ENCODE data around the gene TNK2. TPM values are rescaled to one million over a fixed set of nuclear protein-coding genes. Genes with fewer than 3 reads are reported as not detected.

TNK2 gene
- total RNA-seq, 1 experiment from 2014 or later, result 72.3 TPM

GRCh38 chr3:195870937-195871336 lies 37.4 kb downstream of the TNK2 start:
- ATAC-seq, result no peak

GRCh38 chr3:195870442-195870841 lies 37.9 kb downstream of the TNK2 start:
- BruUV-seq (replicated peaks), result no TSS peak
- ChIA-PET CTCF (interaction anchor here (0.5 to 1.0 kb wide), 2 partner anchors 9 to 24 kb away, joined by 6 read pairs; no protein-coding TSS in a partner anchor), POLR2A (no interaction called here)
- no peak for DNase-seq (ENCODE audit: low read depth, low spot score)
- Histone ChIP-seq H3K4me1 (ENCODE audit: control insufficient read depth, insufficient read depth, low read length) (peaks cover 5% of the 10 kb centered on the region; the same call in 1 of the 2 replicates), H3K9me3 (ENCODE audit: control insufficient read depth, insufficient read depth, low read depth, low read length) (no peaks in the 10 kb centered on the region), H3K27ac (ENCODE audit: low read length) (no peak overlapping the region), H3K36me3 (ENCODE audit: control insufficient read depth, insufficient read depth, low read length) (no peaks in the 10 kb centered on the region; the same call in 1 of the 2 replicates), H3K27me3 (ENCODE audit: control insufficient read depth, insufficient read depth, low read length) (no peaks in the 10 kb centered on the region), H3K4me3 (ENCODE audit: low read depth in 2 of 2, low read length in 2 of 2) (no peak overlapping the region)
- in situ Hi-C loops (cut with HindIII; ENCODE audit: low pct_unique_long_range_greater_than_20kb, low sequenced_read_pairs) (no loop called here), intact Hi-C loops (cut with micrococcal nuclease; ENCODE audit: unreplicated experiment) (no loop called here)
- peak; percentile 66 for ATAC-seq
- TF ChIP-seq CTCF (IDR thresholded peaks at IDR 0.05), result no peak
- no peak for TF ChIP-seq POLR2AphosphoS5 (IDR thresholded peaks at IDR 0.05; ENCODE audit: low read depth, low read length)
- no peak for TF ChIP-seq REST (IDR thresholded peaks at IDR 0.05; ENCODE audit: insufficient read depth in 1 of 2, low read depth in 2 of 2, low read length in 1 of 2)
- no peak for TF ChIP-seq SIN3A (IDR thresholded peaks at IDR 0.05; ENCODE audit: borderline replicate concordance, insufficient read depth, low read depth, low read length)
- TF ChIP-seq TCF7L2 (IDR thresholded peaks at IDR 0.05; ENCODE audit: low read depth, low read length), result no peak

More at GRCh38 chr3:195870937-195871336, 37.4 kb downstream of the TNK2 start:
- no peak for DNase-seq (ENCODE audit: low read depth, low spot score)
- Histone ChIP-seq H3K27ac (ENCODE audit: low read length) (no peak overlapping the region), H3K9me3 (ENCODE audit: control insufficient read depth, insufficient read depth, low read depth, low read length) (no peaks in the 10 kb centered on the region), H3K27me3 (ENCODE audit: control insufficient read depth, insufficient read depth, low read length) (no peaks in the 10 kb centered on the region), H3K4me3 (ENCODE audit: low read depth in 2 of 2, low read length in 2 of 2) (no peak overlapping the region), H3K36me3 (ENCODE audit: control insufficient read depth, insufficient read depth, low read length) (no peaks in the 10 kb centered on the region; the same call in 1 of the 2 replicates), H3K4me1 (ENCODE audit: control insufficient read depth, insufficient read depth, low read length) (peaks cover 5% of the 10 kb centered on the region; the same call in 1 of the 2 replicates)
- ChIA-PET CTCF (interaction anchor here (0.8 to 1.4 kb wide), 2 partner anchors 11 to 24 kb away, joined by 6 to 7 read pairs; no protein-coding TSS in a partner anchor), POLR2A (no interaction called here)
- BruUV-seq (replicated peaks), result no TSS peak
- intact Hi-C loops (cut with micrococcal nuclease; ENCODE audit: unreplicated experiment) (no loop called here), in situ Hi-C loops (cut with HindIII; ENCODE audit: low pct_unique_long_range_greater_than_20kb, low sequenced_read_pairs) (no loop called here)
- no peak for TF ChIP-seq SIN3A (IDR thresholded peaks at IDR 0.05; ENCODE audit: borderline replicate concordance, insufficient read depth, low read depth, low read length)
- no peak for TF ChIP-seq REST (IDR thresholded peaks at IDR 0.05; ENCODE audit: insufficient read depth in 1 of 2, low read depth in 2 of 2, low read length in 1 of 2)
- TF ChIP-seq POLR2AphosphoS5 (IDR thresholded peaks at IDR 0.05; ENCODE audit: low read depth, low read length), result no peak
- TF ChIP-seq CTCF (IDR thresholded peaks at IDR 0.05), result no peak
- TF ChIP-seq TCF7L2 (IDR thresholded peaks at IDR 0.05; ENCODE audit: low read depth, low read length), result no peak

Measured in Panc1 (cell line).